ENCODE results near the gene NASP.
"Not testable (repeated sequence)": the region's sequence is repeated elsewhere in the genome, so short reads cannot be mapped to it uniquely, and the experiment has no call there.

The NASP gene

GRCh38 chr1:45584351-45585109 lies 689 bp downstream of the NASP start:
- in situ Hi-C loops (cut with HindIII; ENCODE audit: low sequenced_read_pairs): no loop called here
- DNase-seq (ENCODE audit: low read depth, low spot score): peak; percentile 91
- H3K4me3 ChIP-seq (ENCODE audit: low read depth, low read length): peak overlapping the region; percentile 94
- no peak for TF ChIP-seq CTCF (IDR thresholded peaks at IDR 0.05; ENCODE audit: low read depth, low read length)

DNA sequence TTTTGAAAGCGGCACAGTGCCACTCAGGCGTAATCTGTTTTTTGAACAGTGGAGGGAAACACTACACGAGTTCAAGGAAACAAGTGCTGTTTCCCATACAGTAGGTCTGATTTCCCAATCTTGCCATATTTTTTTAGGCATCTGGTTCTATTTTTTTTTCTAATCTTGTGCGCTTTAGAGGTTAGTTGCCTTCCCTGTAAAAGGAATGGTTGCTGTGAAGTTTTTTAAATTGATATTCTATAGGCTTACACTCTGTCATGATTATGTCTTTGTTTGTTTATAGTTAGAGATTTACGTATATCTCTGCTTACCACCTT lies 1.2 kb downstream of the NASP start:
- DNase-seq (ENCODE audit: low read depth, low spot score): no peak
- H3K4me3 ChIP-seq (ENCODE audit: low read depth, low read length): peak overlapping the region; percentile 94
- TF ChIP-seq CTCF (IDR thresholded peaks at IDR 0.05; ENCODE audit: low read depth, low read length): no peak
- in situ Hi-C loops (cut with HindIII; ENCODE audit: low sequenced_read_pairs): no loop called here

- no peak for DNase-seq (ENCODE audit: low read depth, low spot score)
- in situ Hi-C loops (cut with HindIII; ENCODE audit: low sequenced_read_pairs): no loop called here
- H3K4me3 ChIP-seq (ENCODE audit: low read depth, low read length): peak overlapping the region; percentile 94
- TF ChIP-seq CTCF (IDR thresholded peaks at IDR 0.05; ENCODE audit: low read depth, low read length): no peak
These were observed 1.7 kb downstream of the NASP start for GRCh38 chr1:45585496-45586075.

DNA sequence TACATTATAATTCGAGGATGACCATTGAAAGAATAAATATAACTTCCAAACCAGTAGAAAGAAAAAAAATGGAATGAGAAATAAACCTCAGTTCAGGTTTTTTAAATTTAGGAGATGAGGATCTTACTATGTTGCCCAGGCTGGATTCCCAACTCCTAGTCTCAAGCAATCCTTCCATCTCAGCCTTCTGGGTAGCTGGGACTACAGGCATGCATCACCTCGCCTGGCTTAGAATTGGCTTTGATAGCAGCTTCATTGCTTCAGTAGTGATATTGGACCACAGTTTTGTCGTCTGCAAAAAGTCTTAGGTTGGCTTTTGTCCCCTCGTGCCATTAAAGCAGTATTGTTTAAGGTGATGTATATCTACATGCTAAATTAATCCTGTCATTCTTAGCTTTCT lies 2.9 kb downstream of the NASP start:
- no peak for TF ChIP-seq CTCF (IDR thresholded peaks at IDR 0.05; ENCODE audit: low read depth, low read length)
- H3K4me3 ChIP-seq (ENCODE audit: low read depth, low read length): no peak overlapping the region
- DNase-seq (ENCODE audit: low read depth, low spot score): no peak
- in situ Hi-C loops (cut with HindIII; ENCODE audit: low sequenced_read_pairs): no loop called here

DNA sequence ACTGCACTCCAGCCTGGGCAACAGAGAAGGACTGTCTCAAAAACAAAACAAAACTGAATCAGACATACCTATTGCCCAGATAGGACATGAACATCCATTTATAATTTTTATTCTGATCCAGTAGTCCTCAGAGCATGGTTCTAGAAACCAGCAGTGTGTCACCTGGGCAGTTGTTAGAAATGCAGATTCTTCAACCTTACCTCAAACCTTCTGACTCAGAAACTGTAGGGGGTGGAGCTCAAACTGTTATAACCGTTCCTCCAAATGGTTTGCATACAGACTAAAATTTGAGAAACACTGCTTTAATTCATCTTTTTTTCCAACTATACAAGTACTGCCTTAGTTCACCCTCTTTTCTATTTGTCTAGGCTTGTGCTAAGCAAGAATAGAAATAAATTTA lies 6.0 kb downstream of the NASP start:
- no peak for TF ChIP-seq CTCF (IDR thresholded peaks at IDR 0.05; ENCODE audit: low read depth, low read length)
- in situ Hi-C loops (cut with HindIII; ENCODE audit: low sequenced_read_pairs): no loop called here
- H3K4me3 ChIP-seq (ENCODE audit: low read depth, low read length): no peak overlapping the region
- no peak for DNase-seq (ENCODE audit: low read depth, low spot score)

DNA sequence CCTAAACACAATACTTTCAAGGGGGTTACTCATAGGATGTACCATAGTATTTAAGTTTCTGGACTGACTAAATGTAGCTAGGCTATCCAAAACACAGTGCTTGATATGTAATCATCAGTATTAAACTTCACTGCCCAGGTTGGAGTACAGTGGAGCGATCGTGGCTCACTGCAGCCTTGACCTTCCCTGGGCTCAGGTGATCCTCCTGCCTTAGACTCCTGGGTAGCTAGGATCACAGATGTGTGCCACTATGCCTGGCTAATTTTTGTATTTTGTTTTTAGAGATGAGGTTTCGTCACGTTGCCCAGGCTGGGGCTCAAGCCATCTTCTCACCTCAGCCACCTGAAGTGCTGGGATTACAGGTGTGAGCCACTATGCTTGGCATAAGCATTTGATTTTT lies 10.6 kb downstream of the NASP start:
- no peak for TF ChIP-seq CTCF (IDR thresholded peaks at IDR 0.05; ENCODE audit: low read depth, low read length)
- DNase-seq (ENCODE audit: low read depth, low spot score): no peak
- in situ Hi-C loops (cut with HindIII; ENCODE audit: low sequenced_read_pairs): no loop called here
- H3K4me3 ChIP-seq (ENCODE audit: low read depth, low read length): no peak overlapping the region

DNA sequence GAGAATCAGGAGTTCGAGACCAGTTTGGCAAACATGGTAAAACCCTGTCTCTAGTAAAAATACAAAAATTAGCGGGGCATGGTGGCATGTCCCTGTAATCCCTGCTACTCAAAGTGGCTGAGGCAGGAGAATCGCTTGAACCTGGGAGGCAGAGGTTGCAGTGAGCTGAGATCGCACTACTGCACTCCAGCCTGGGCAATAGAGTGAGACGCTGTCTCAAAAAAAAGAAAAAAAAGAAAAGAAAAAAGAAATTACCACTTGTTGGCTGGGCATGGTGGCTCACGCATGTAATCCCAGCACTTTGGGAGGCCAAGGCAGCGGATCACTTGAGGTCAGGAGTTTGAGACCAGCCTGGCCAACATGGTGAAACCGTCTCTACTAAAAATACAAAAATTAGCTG lies 12.9 kb downstream of the NASP start:
- H3K4me3 ChIP-seq (ENCODE audit: low read depth, low read length); in situ Hi-C loops (cut with HindIII; ENCODE audit: low sequenced_read_pairs); DNase-seq (ENCODE audit: low read depth, low spot score): not testable (repeated sequence)

All from astrocyte of the spinal cord (primary cell).